Spleen (tissue), 7 donors: ENCODE results near the gene BANF2.
A peak's percentile ranks its signal among the peaks of the same experiment; 100 is the strongest.

Source experiments
- CTCF ChIP-seq, 11 experiments: fragments of 200-600 bp in 7 of 11; fragments of 450-650 bp in 4 of 11; sonication (generic) in 4 of 11; IDR thresholded peaks in 8 of 11; conservative IDR thresholded peaks in 3 of 11; 1 replicate in 7 of 11; 2 replicates in 4 of 11; pipeline versions ENCODE4 v1.4.0 to v1.8.0; 2016 to 2021; ENCODE audit warnings: antibody characterized with exemption in 11 of 11, inconsistent platforms in 4 of 11, mild to moderate bottlenecking in 1 of 11
- POLR2A ChIP-seq, 3 donors: fragments of 450-650 bp; IDR thresholded peaks; one replicate each; pipeline ENCODE4 v1.5.1; 2017; ENCODE audit warnings: antibody characterized with exemption in 3 of 3, mild to moderate bottlenecking in 1 of 3
- donor health status: DM: no; HTN: no; CAD: no; lungs with moderate emphysema.
- donor health status: DM: no; HTN: no; CAD: no.
- donor health status: DM: no; HTN: no; CAD: no.

GRCh38 chr20:17749978-17750721, 50.4 kb downstream of the BANF2 start:
- TF ChIP-seq CTCF (IDR thresholded peaks at IDR 0.05 in 8 of 11, conservative IDR thresholded peaks at IDR 0.05 in 3 of 11), result peak in 1 of 11 experiments; percentile 25
- no peak for TF ChIP-seq POLR2A (IDR thresholded peaks at IDR 0.05)
